Vagina (tissue), 2 donors: ENCODE results near the gene CISTR.

Experiments used
- POLR2A ChIP-seq, 2 donors: fragments of 450-650 bp; IDR thresholded peaks; one replicate each; pipeline ENCODE4 v1.6.1; 2017; ENCODE audit warnings: antibody characterized with exemption in 2 of 2, mild to moderate bottlenecking in 2 of 2, moderate library complexity in 2 of 2
- POLR2AphosphoS5 ChIP-seq, 2 donors: sonication (generic); formaldehyde crosslinking; IDR thresholded peaks; one replicate each; pipeline ENCODE4 v1.9.0; 2017; ENCODE audit warnings: antibody characterized with exemption in 2 of 2, mild to moderate bottlenecking in 2 of 2, low read depth in 1 of 2; ENCODE audit not compliant: insufficient read depth in 1 of 2
- TF ChIP-seq, protein P1 (sequence below), 3 experiments: fragments of 450-650 bp in 2 of 3; fragments of 200-600 bp in 1 of 3; sonication (generic) in 1 of 3; IDR thresholded peaks; one replicate each; pipeline ENCODE4 v1.5.1; 2017 to 2019; ENCODE audit warnings: antibody characterized with exemption in 3 of 3, mild to moderate bottlenecking in 2 of 3, moderate library complexity in 2 of 3

DNA sequence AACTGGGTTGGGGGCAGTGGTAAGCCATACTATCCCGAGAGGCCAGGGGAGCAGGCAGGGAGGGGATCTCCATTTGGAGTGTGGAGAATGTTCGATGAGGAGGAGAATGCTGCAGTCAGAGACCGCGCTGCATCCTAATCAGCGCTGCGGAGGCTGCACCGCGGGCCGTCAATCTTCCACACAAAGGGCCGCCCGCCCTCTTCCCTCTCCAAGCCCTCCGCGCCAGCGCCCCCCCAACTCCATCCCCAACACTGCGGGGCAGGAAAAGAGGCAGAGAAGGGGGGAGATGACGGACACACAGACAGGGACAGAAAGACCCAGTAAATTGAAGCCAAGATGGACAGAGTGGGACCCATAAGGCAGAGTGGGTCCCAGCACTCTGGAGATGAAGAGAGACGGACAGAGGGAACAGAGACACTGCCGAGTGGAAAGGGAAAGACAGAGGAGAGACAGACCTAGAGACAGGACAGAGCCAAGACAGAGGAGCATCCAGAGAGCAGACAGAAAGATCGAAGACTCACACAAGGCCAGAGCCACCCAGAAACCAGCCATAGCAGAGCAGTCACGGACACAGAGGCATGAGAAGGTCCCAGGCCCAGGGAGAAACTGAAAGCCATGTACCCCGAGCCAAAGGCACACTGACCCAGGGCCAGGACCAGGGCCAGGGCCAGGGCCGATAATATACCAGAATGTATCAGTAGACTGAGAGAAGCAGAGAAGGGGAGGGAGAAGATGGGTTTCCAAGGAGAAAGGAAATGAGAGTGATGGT lies 3.5 kb downstream of the CISTR start:
- TF ChIP-seq, protein P1, sequence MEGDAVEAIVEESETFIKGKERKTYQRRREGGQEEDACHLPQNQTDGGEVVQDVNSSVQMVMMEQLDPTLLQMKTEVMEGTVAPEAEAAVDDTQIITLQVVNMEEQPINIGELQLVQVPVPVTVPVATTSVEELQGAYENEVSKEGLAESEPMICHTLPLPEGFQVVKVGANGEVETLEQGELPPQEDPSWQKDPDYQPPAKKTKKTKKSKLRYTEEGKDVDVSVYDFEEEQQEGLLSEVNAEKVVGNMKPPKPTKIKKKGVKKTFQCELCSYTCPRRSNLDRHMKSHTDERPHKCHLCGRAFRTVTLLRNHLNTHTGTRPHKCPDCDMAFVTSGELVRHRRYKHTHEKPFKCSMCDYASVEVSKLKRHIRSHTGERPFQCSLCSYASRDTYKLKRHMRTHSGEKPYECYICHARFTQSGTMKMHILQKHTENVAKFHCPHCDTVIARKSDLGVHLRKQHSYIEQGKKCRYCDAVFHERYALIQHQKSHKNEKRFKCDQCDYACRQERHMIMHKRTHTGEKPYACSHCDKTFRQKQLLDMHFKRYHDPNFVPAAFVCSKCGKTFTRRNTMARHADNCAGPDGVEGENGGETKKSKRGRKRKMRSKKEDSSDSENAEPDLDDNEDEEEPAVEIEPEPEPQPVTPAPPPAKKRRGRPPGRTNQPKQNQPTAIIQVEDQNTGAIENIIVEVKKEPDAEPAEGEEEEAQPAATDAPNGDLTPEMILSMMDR (IDR thresholded peaks at IDR 0.05), result no peak
- no peak for TF ChIP-seq POLR2AphosphoS5 (IDR thresholded peaks at IDR 0.05; ENCODE audit: insufficient read depth in 1 of 2, low read depth in 1 of 2)
- no peak for TF ChIP-seq POLR2A (IDR thresholded peaks at IDR 0.05)
